ENCODE results near the gene MYBBP1A. TPM values are rescaled to one million over a fixed set of nuclear protein-coding genes. Genes with fewer than 3 reads are reported as not detected.

The MYBBP1A gene
- total RNA-seq, 4 donors from 2014 or later: 42.5 to 60.2 (median 48.9) TPM

DNA sequence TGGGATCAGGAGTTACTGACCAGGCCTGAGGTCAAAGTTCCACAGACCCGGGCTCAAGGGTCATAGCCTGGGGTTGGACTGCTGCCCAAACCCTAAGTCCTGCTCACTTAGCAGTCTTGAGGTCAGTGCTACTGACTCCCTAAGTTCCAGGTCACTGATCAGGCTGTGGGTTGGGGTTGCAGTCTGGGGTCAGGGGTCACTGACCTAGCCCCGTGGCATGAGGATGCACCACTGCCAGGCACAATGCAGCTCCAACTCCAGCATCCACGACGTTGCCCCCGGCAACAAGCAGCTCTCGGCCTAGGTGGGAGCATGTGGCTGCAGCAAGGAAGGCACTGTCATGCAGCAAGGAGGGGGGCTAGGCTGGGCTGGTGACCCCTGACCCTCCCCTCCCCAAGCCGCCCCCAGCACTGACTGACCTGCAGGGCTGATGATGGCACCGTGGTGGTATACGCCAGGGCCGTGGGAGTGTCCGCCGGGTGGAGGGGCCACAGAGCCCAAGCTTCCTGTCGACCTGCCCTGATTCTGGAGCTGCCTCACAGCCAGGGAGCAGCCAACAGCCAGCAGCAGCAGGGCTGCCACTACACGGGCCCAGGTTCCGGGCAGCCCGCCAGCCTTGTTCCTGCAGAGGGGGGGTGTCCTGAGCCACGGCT, 4.1 kb upstream of the MYBBP1A start:
- in situ Hi-C loops (cut with MboI; ENCODE audit: low sequenced_read_pairs in 4 of 4) (loop anchor here in 2 of 4 donors (10.0 to 25.0 kb wide), 2 partner anchors 97 to 134 kb away; no protein-coding TSS in a partner anchor), intact Hi-C loops (cut with DNase I; ENCODE audit: low total_unique reads) (loop anchor here (10.0 kb wide), 1 partner anchor 134 kb away; no protein-coding TSS in a partner anchor)
- Histone ChIP-seq H3K27ac (no peak overlapping the region), H3K36me3 (no peaks in the 10 kb centered on the region), H3K4me1 (peaks cover 10 to 14% of the 10 kb centered on the region in 2 donors), H3K9me3 (no peaks in the 10 kb centered on the region), H3K4me3 (no peak overlapping the region), H3K27me3 (no peaks in the 10 kb centered on the region)
- ATAC-seq: no peak
- TF ChIP-seq POLR2A (IDR thresholded peaks at IDR 0.05): no peak
- TF ChIP-seq, protein P1, sequence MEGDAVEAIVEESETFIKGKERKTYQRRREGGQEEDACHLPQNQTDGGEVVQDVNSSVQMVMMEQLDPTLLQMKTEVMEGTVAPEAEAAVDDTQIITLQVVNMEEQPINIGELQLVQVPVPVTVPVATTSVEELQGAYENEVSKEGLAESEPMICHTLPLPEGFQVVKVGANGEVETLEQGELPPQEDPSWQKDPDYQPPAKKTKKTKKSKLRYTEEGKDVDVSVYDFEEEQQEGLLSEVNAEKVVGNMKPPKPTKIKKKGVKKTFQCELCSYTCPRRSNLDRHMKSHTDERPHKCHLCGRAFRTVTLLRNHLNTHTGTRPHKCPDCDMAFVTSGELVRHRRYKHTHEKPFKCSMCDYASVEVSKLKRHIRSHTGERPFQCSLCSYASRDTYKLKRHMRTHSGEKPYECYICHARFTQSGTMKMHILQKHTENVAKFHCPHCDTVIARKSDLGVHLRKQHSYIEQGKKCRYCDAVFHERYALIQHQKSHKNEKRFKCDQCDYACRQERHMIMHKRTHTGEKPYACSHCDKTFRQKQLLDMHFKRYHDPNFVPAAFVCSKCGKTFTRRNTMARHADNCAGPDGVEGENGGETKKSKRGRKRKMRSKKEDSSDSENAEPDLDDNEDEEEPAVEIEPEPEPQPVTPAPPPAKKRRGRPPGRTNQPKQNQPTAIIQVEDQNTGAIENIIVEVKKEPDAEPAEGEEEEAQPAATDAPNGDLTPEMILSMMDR (IDR thresholded peaks at IDR 0.05 in 4 of 5, conservative IDR thresholded peaks at IDR 0.05 in 1 of 5): no peak
- DNase-seq: no peak

GRCh38 chr17:4558347-4558971, 3.3 kb upstream of the MYBBP1A start:
- ATAC-seq: no peak
- Histone ChIP-seq H3K4me1 (peaks cover 17 to 19% of the 10 kb centered on the region in 2 donors), H3K27ac (no peak overlapping the region), H3K27me3 (no peaks in the 10 kb centered on the region), H3K9me3 (no peaks in the 10 kb centered on the region), H3K36me3 (peaks cover 0 to 6% of the 10 kb centered on the region in 2 donors), H3K4me3 (no peak overlapping the region)
- intact Hi-C loops (cut with DNase I; ENCODE audit: low total_unique reads) (loop anchor here (10.0 kb wide), 1 partner anchor 134 kb away; no protein-coding TSS in a partner anchor), in situ Hi-C loops (cut with MboI; ENCODE audit: low sequenced_read_pairs in 4 of 4) (loop anchor here in 2 of 4 donors (10.0 to 25.0 kb wide), 2 partner anchors 96 to 134 kb away; no protein-coding TSS in a partner anchor)
- DNase-seq: no peak
- TF ChIP-seq, protein P1 (IDR thresholded peaks at IDR 0.05 in 4 of 5, conservative IDR thresholded peaks at IDR 0.05 in 1 of 5): no peak
- TF ChIP-seq POLR2A (IDR thresholded peaks at IDR 0.05): no peak

DNA sequence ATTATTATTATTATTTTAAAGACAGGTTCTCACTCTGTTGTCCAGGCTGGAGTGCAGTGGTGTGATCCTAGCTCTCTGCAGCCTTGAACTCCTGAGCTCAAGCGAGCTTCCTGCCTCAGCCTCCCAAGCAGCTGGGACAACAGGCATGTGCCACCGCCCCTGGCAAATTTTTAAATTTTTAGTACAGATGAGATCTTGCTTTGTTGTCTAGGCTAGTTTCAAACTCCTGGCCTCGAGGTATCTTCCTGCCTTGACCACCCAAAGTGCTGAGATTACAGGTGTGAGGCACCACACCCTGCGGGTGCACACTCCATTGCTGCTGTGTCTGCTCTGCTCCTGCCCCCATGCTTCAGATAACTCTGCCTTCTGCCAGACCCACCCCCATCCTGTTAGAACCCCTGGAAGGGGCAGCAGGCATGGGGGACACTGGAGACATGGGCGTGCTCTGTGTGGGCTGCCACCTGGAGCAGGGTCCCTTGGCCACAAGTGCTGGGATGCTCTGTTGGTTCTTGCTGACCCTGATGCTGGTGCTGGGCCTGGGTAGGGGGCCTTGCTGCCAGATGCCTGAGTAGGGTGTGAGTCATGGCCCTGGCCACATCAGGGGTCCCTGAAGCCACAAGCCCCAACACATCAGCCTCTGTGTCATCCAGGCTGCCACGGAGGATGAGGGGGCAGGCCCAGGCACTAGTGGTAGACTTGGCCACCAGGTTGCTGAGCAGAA, 2.6 kb upstream of the MYBBP1A start:
- peaks cover 0 to 13% of the 10 kb centered on the region in 2 donors for H3K36me3 ChIP-seq
- DNase-seq: no peak
- H3K4me3 ChIP-seq: no peak overlapping the region
- H3K27me3 ChIP-seq: no peaks in the 10 kb centered on the region
- no peak for ATAC-seq
- no peak overlapping the region for H3K27ac ChIP-seq
- TF ChIP-seq POLR2A (IDR thresholded peaks at IDR 0.05): no peak
- TF ChIP-seq, protein P1 (IDR thresholded peaks at IDR 0.05 in 4 of 5, conservative IDR thresholded peaks at IDR 0.05 in 1 of 5): no peak
- peaks cover 17 to 19% of the 10 kb centered on the region in 2 donors for H3K4me1 ChIP-seq
- intact Hi-C loops (cut with DNase I; ENCODE audit: low total_unique reads) (loop anchor here (10.0 kb wide), 1 partner anchor 133 kb away; no protein-coding TSS in a partner anchor), in situ Hi-C loops (cut with MboI; ENCODE audit: low sequenced_read_pairs in 4 of 4) (loop anchor here in 2 of 4 donors (10.0 to 25.0 kb wide), 2 partner anchors 95 to 133 kb away; no protein-coding TSS in a partner anchor)
- no peaks in the 10 kb centered on the region for H3K9me3 ChIP-seq

GRCh38 chr17:4556996-4557395, 1.8 kb upstream of the MYBBP1A start:
- DNase-seq (no peak), ATAC-seq (no peak)
- TF ChIP-seq POLR2A (IDR thresholded peaks at IDR 0.05): no peak
- TF ChIP-seq, protein P1 (IDR thresholded peaks at IDR 0.05 in 4 of 5, conservative IDR thresholded peaks at IDR 0.05 in 1 of 5): no peak
- in situ Hi-C loops (cut with MboI; ENCODE audit: low sequenced_read_pairs in 4 of 4) (loop anchor here in 2 of 4 donors (10.0 to 25.0 kb wide), 2 partner anchors 95 to 132 kb away; no protein-coding TSS in a partner anchor), intact Hi-C loops (cut with DNase I; ENCODE audit: low total_unique reads) (loop anchor here (10.0 kb wide), 1 partner anchor 132 kb away; no protein-coding TSS in a partner anchor)
- Histone ChIP-seq H3K27ac (no peak overlapping the region), H3K9me3 (no peaks in the 10 kb centered on the region), H3K27me3 (no peaks in the 10 kb centered on the region), H3K4me3 (no peak overlapping the region), H3K36me3 (peaks cover 0 to 21% of the 10 kb centered on the region in 2 donors), H3K4me1 (peaks cover 17 to 19% of the 10 kb centered on the region in 2 donors)
